CD8-positive, alpha-beta memory T cell (primary cell): ENCODE data around the gene CISD1. TPM values are rescaled to one million over a fixed set of nuclear protein-coding genes. Genes with fewer than 3 reads are reported as not detected.

Source experiments
- CTCF ChIA-PET: fragments of 350-600 bp; sonication (Branson Sonifier 250); formaldehyde crosslinking; loops from one replicate; lab custom pipeline; 2021; ENCODE audit warnings: antibody characterized with exemption; lab: Charles Lee
- POLR2A ChIA-PET: fragments of 350-600 bp; sonication (Branson Sonifier 250); formaldehyde crosslinking; loops from one replicate; lab custom pipeline; 2021; ENCODE audit warnings: antibody characterized with exemption; lab: Charles Lee
- DNase-seq, 5 donors: peaks; one replicate each; pipeline versions ENCODE4 v3.0.0 to v3.0.0-alpha.2; 2020 to 2022; ENCODE audit warnings: mixed read lengths in 1 of 5
- H3K27ac ChIP-seq: one replicate; pipeline ENCODE4 v1.7.0; 2013; ENCODE audit warnings: low read depth, mild to moderate bottlenecking, low read length, moderate library complexity
- H3K27me3 ChIP-seq: 2 replicates; pipeline ENCODE4 v1.7.0; 2013; ENCODE audit warnings: low read length, mild to moderate bottlenecking; ENCODE audit not compliant: insufficient read depth, poor library complexity, severe bottlenecking
- H3K36me3 ChIP-seq: 2 replicates; pipeline ENCODE4 v1.7.0; 2013; ENCODE audit warnings: mild to moderate bottlenecking, low read length, moderate library complexity; ENCODE audit not compliant: insufficient read depth
- H3K4me1 ChIP-seq: 2 replicates; pipeline ENCODE4 v1.7.0; 2013; ENCODE audit warnings: mild to moderate bottlenecking, low read length, moderate library complexity; ENCODE audit not compliant: insufficient read depth
- H3K4me3 ChIP-seq: 2 replicates; pipeline ENCODE4 v1.7.0; 2013; ENCODE audit warnings: mild to moderate bottlenecking, low read length
- H3K9me3 ChIP-seq: 2 replicates; pipeline ENCODE4 v1.7.0; 2013; ENCODE audit warnings: mild to moderate bottlenecking, low read length
- H3K27ac Mint-ChIP-seq, 8 donors: one replicate each; pipeline ENCODE4 v1.8.0; 2020 to 2021; ENCODE audit warnings: mixed read lengths in 8 of 8, mild to moderate bottlenecking in 6 of 8, inconsistent platforms in 3 of 8, moderate library complexity in 3 of 8
- H3K27me3 Mint-ChIP-seq, 2 donors: one replicate each; pipeline ENCODE4 v1.8.0; 2020 to 2021; ENCODE audit warnings: mixed read lengths in 2 of 2, mild to moderate bottlenecking in 1 of 2, moderate library complexity in 1 of 2
- H3K36me3 Mint-ChIP-seq, 3 donors: one replicate each; pipeline ENCODE4 v1.8.0; 2020 to 2021; ENCODE audit warnings: mixed read lengths in 3 of 3, inconsistent platforms in 1 of 3, mild to moderate bottlenecking in 1 of 3
- H3K4me1 Mint-ChIP-seq, 3 donors: one replicate each; pipeline ENCODE4 v1.8.0; 2020 to 2021; ENCODE audit warnings: mixed read lengths in 3 of 3, inconsistent platforms in 1 of 3, mild to moderate bottlenecking in 1 of 3
- H3K4me3 Mint-ChIP-seq, 7 donors: one replicate each; pipeline ENCODE4 v1.8.0; 2020 to 2021; ENCODE audit warnings: mixed read lengths in 7 of 7, mild to moderate bottlenecking in 6 of 7, moderate library complexity in 4 of 7, inconsistent platforms in 2 of 7
- H3K9me3 Mint-ChIP-seq, 5 donors: one replicate each; pipeline ENCODE4 v1.8.0; 2020 to 2022; ENCODE audit warnings: mixed read lengths in 5 of 5, mild to moderate bottlenecking in 3 of 5, moderate library complexity in 2 of 5, inconsistent platforms in 1 of 5
- polyA plus RNA-seq: library from polyadenylated mRNA; unstranded; fragments of 300-500 nt; fragmentation: Illumina TruSeq; gene quantifications from one replicate; pipeline ENCODE4 v1.2.3, GENCODE V29; 2021
- total RNA-seq, 2 experiments: library from RNA; stranded (reverse); gene quantifications; one replicate each; pipeline ENCODE4 v1.2.3, GENCODE V29; 2021

CISD1 gene
- total and polyA plus RNA-seq, 3 experiments from 2014 or later = 51.4 to 63.5 (median 55.6) TPM

DNA sequence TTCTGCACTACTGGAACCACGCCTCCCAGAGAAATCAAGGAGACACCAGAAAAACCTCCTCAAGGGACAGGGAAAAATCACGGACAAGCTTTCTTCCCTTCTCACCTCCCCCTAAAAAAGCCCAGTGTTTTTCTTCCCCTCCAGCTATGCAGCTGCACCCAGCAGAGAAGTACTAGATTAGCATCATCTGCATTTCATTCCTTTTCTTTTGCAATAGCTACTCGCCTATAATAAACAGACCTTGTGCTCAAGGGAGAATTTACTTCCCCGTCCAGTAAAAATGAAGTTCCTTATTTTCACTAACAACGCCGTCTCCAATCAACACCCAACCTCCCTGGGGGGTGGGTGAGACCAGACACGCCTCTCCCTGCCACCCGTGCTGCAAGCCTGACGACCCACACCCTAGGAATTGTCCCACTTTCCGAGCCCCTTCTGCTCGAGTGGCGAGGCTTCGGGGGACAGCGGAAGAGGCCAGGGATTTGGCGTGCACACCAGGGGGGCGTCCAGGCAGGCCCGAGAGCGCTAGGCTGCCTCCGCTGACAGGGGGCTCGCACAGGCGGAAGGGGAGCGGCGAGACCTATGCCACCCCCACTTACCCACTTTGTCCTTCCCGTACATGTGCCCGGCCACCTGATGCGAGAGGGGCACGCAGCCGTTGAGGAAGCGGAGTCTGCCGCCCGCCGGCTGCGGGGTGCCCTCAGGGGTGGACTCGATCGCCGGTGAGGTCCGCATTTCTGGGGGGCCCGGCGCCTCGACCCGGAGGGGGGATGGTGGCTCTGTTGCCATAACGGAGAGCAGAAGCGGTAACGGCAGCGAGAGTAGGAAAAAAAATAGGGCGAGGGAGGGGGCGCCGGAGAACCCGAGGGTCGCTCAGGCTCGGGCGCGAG is 1.9 kb upstream of the CISD1 start:
- DNase-seq = peak; percentile 24 to 67 (median 48)
- Mint-ChIP-seq H3K27me3 (no peaks in the 10 kb centered on the region), H3K9me3 (no peaks in the 10 kb centered on the region), H3K27ac (peak overlapping the region; percentile 96 to 99 (median 98)), H3K4me1 (peaks cover 41 to 71% (median 69%) of the 10 kb centered on the region in 3 donors), H3K36me3 (peaks cover 0 to 25% (median 0%) of the 10 kb centered on the region in 3 donors), H3K4me3 (peak overlapping the region; percentile 92 to 99 (median 98))
- peak overlapping the region; percentile 77 for H3K4me3 ChIP-seq
- H3K9me3 ChIP-seq = no peaks in the 10 kb centered on the region
- H3K27me3 ChIP-seq = no peaks in the 10 kb centered on the region
- ChIA-PET CTCF (interaction anchor here (0.8 kb wide), 1 partner anchor 32 kb away, joined by 3 read pairs; no protein-coding TSS in a partner anchor), POLR2A (interaction anchor here (0.8 to 2.5 kb wide), 3 partner anchors 54 to 120 kb away, joined by 3 to 25 read pairs (median 3); partner anchors contain the start of gene TFAM)
- H3K27ac ChIP-seq = peak overlapping the region; percentile 85
- peaks cover 32% of the 10 kb centered on the region for H3K4me1 ChIP-seq
- no peaks in the 10 kb centered on the region for H3K36me3 ChIP-seq

DNA sequence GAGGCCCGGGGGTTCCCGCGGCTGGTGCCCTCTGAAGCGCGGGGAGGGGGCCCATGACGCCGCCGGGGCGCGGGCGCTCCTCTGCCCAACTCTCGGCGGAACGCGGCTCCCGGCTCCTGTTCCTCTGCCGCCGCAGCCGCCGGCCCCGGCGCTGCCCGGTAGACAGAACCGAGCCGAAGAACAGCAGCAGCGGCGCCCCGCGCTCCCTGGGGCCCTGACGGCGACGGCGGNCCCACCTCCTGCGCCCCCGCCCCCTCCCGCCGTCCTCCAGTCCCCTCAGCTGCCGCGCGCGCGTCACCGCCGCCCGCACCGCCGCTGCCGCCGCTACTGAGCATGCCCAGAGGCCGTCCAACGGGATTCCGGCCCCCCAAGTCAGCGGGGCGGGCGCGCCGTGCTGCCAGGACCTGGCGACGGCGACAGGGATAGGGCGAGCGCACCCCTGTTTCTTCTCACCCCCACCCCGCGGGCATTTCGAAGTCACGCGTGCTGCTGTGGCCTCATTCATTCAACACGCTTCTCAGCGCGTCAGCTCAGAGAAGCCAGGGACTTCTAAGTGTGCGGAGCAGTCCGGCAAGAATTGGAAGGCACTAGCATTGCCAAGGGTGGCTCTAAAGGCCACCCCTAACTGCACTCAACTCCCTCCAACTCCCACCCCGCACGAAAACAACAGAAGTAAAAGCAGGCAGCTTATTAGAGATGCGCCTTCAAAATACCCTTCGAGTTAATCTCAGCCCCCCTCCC is 1.1 kb upstream of the CISD1 start, which contains the start of gene IPMK:
Gene IPMK, minus strand, starts transcription at position 182 of the 741 bp plus-strand sequence. CDS start 283 bp downstream, outside the sequence.
- CTCF ChIA-PET = interaction anchor here (0.8 to 2.0 kb wide), 7 partner anchors 10 to 134 kb away, joined by 3 to 14 read pairs (median 4); partner anchors contain the start of gene TFAM
- H3K27ac ChIP-seq = peak within 1 kb of the TSS; percentile 85
- H3K9me3 ChIP-seq = no peaks in the 10 kb centered on the region
- H3K27me3 ChIP-seq = no peaks in the 10 kb centered on the region
- H3K9me3 Mint-ChIP-seq = no peaks in the 10 kb centered on the region
- peak; percentile 96 to 97 (median 96) for DNase-seq
- H3K4me3 ChIP-seq = peak within 1 kb of the TSS; percentile 78
- H3K27ac Mint-ChIP-seq = peak within 1 kb of the TSS; percentile 96 to 99 (median 98)
- H3K36me3 ChIP-seq = no peaks in the 10 kb centered on the region
- peak within 1 kb of the TSS; percentile 94 to 99 (median 98) for H3K4me3 Mint-ChIP-seq
- peaks cover 41 to 65% (median 61%) of the 10 kb centered on the region in 3 donors for H3K4me1 Mint-ChIP-seq
- POLR2A ChIA-PET = interaction anchor here (0.6 to 2.5 kb wide), 4 partner anchors 54 to 119 kb away, joined by 3 to 25 read pairs (median 3); partner anchors contain the start of gene TFAM
- no peaks in the 10 kb centered on the region for H3K27me3 Mint-ChIP-seq
- H3K4me1 ChIP-seq = peaks cover 32% of the 10 kb centered on the region
- H3K36me3 Mint-ChIP-seq = peaks cover 0 to 25% (median 0%) of the 10 kb centered on the region in 3 donors

DNA sequence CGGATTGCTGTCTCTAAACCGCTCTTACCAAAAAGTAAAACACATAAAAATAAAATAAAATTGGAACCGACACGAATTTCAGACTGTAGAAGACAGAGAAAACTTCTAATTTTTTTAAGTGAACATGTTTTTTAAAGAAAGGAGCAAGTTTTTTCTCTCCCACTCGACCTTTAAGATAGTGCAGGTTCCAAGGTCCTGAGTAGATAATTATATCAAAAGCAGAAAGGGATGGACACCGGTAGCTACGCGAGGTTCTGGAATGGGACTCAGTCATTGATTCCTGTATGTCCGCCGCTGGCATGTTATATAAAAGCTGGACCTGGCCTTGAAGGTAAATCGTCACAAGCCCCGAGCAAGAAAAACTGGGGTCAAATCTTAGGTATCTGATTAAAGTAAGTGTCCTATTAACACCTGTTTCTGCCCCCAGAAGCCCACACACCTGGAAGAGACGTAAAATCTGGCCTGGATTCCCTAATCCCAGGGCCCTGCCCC is 462 bp upstream of the CISD1 start:
- Histone ChIP-seq H3K9me3 (no peaks in the 10 kb centered on the region), H3K4me1 (peaks cover 32% of the 10 kb centered on the region), H3K27me3 (no peaks in the 10 kb centered on the region), H3K27ac (peak overlapping the region; percentile 85), H3K36me3 (no peaks in the 10 kb centered on the region), H3K4me3 (peak overlapping the region; percentile 78)
- no peak for DNase-seq
- Mint-ChIP-seq H3K36me3 (peaks cover 0 to 25% (median 0%) of the 10 kb centered on the region in 3 donors), H3K27me3 (no peaks in the 10 kb centered on the region), H3K4me3 (peak overlapping the region; percentile 94 to 99 (median 98)), H3K4me1 (peaks cover 41 to 62% (median 61%) of the 10 kb centered on the region in 3 donors), H3K9me3 (no peaks in the 10 kb centered on the region), H3K27ac (peak overlapping the region; percentile 93 to 99 (median 97))
- CTCF ChIA-PET = interaction anchor here (1.1 to 2.0 kb wide), 9 partner anchors 9 to 1638 kb away, joined by 3 to 14 read pairs (median 4); partner anchors contain the start of genes CCDC6 and TFAM
- POLR2A ChIA-PET = interaction anchor here (0.6 to 2.5 kb wide), 3 partner anchors 65 to 119 kb away, joined by 3 to 25 read pairs (median 3); partner anchors contain the start of gene TFAM

DNA sequence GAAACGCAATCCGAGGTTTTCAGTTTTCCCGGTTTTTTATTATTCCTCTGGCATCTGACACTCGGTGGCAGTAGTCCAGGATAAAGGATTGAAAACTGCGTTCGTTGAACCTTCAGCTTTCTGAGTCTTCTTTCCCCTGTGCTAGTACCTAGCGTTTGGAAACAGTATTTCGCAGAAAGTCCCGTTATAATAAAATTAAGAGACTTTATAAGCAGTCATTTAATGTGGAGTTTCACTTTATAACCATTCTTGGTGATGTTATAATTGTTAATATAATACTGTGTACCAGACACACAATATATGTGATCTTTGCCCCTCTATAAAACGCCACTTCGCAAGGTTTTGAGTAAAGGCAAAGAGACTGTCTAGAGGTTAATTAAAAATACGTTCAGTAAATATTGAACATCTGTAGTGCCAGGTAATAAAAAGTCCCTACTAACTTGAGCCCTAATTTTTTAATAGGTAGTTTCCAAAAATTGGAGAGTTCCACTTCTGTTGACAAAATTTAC is 874 bp downstream of the CISD1 start:
- DNase-seq = no peak
- Mint-ChIP-seq H3K4me3 (peak overlapping the region; percentile 94 to 99 (median 98)), H3K36me3 (peaks cover 0 to 25% (median 0%) of the 10 kb centered on the region in 3 donors), H3K4me1 (peaks cover 34 to 51% (median 48%) of the 10 kb centered on the region in 3 donors), H3K27ac (peak overlapping the region in 5 of 8 donors; percentile 93 to 99 (median 96)), H3K9me3 (no peaks in the 10 kb centered on the region), H3K27me3 (no peaks in the 10 kb centered on the region)
- POLR2A ChIA-PET = interaction anchor here (2.5 kb wide), 1 partner anchor 115 kb away, joined by 25 read pairs; the partner anchor contains the start of gene TFAM
- H3K4me3 ChIP-seq = peak overlapping the region; percentile 78
- H3K27me3 ChIP-seq = no peaks in the 10 kb centered on the region
- H3K9me3 ChIP-seq = no peaks in the 10 kb centered on the region
- H3K4me1 ChIP-seq = peaks cover 28% of the 10 kb centered on the region
- no peaks in the 10 kb centered on the region for H3K36me3 ChIP-seq
- CTCF ChIA-PET = interaction anchor here (1.2 to 1.5 kb wide), 2 partner anchors 92 to 118 kb away, joined by 4 to 5 read pairs; no protein-coding TSS in a partner anchor
- peak overlapping the region; percentile 72 for H3K27ac ChIP-seq

DNA sequence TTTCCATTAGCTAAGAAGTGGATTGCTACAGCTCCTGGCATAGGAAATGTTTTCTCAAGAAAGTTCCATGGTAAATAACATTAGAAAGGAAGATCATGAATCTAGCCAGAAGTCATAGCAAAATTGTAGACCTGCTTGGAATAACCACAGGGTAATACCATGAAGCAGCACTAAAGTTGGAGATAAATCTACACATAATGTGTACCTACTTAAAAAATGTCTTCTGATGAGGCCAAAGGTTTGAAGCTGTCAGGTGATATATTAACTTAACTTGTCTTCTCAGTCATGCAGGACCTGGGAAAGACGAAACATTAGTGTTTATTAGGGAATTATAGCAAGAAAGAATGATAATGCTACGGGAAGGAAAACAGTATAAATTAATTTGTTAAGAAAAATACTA is 6.3 kb downstream of the CISD1 start:
- Histone ChIP-seq H3K4me1 (peaks cover 6% of the 10 kb centered on the region), H3K4me3 (no peak overlapping the region), H3K27ac (no peak overlapping the region), H3K9me3 (no peaks in the 10 kb centered on the region), H3K36me3 (no peaks in the 10 kb centered on the region), H3K27me3 (no peaks in the 10 kb centered on the region)
- Mint-ChIP-seq H3K4me3 (no peak overlapping the region), H3K27me3 (no peaks in the 10 kb centered on the region), H3K4me1 (peaks cover 4 to 8% (median 5%) of the 10 kb centered on the region in 3 donors), H3K9me3 (no peaks in the 10 kb centered on the region), H3K27ac (no peak overlapping the region), H3K36me3 (peaks cover 4 to 20% (median 8%) of the 10 kb centered on the region in 3 donors)
- ChIA-PET CTCF (interaction anchor here (1.7 kb wide), 1 partner anchor 15 kb away, joined by 3 read pairs; no protein-coding TSS in a partner anchor), POLR2A (no interaction called here)
- no peak for DNase-seq

DNA sequence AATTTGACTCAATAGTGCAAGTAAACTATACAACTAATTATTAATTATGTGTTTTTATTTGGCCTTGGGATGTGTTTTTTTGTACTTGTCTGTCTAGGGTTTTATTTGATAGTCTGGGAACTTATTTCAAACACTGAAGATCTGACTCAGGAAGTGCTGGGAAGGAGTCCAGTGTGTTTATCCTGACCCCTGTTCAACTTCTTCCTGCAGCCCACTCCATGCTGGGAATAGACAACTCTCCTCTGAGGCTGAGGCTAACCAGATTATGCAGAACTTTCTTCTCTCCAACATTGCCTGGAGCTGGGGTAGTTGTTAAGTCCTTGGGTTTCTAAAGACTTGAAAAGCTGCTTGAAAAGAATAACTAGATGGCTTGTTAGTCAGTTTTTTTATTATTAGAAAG is 6.9 kb downstream of the CISD1 start:
- Mint-ChIP-seq H3K4me1 (peaks cover 0 to 3% (median 0%) of the 10 kb centered on the region in 3 donors), H3K36me3 (peaks cover 4 to 20% (median 8%) of the 10 kb centered on the region in 3 donors), H3K27ac (no peak overlapping the region), H3K27me3 (no peaks in the 10 kb centered on the region), H3K9me3 (no peaks in the 10 kb centered on the region), H3K4me3 (no peak overlapping the region)
- CTCF ChIA-PET = interaction anchor here (1.7 kb wide), 1 partner anchor 15 kb away, joined by 3 read pairs; no protein-coding TSS in a partner anchor
- Histone ChIP-seq H3K4me3 (no peak overlapping the region), H3K36me3 (no peaks in the 10 kb centered on the region), H3K4me1 (no peaks in the 10 kb centered on the region), H3K27me3 (no peaks in the 10 kb centered on the region), H3K27ac (no peak overlapping the region), H3K9me3 (no peaks in the 10 kb centered on the region)
- POLR2A ChIA-PET = no interaction called here
- no peak for DNase-seq
